ENCODE results near the gene UGT1A7. TPM values are rescaled to one million over a fixed set of nuclear protein-coding genes. Genes with fewer than 3 reads are reported as not detected.
"Not testable (repeated sequence)": the region's sequence is repeated elsewhere in the genome, so short reads cannot be mapped to it uniquely, and the experiment has no call there.

Gene UGT1A7
- total RNA-seq, 3 donors from 2014 or later (not counting 1 experiment from before 2014, with no cell fraction given) = not detected

DNA sequence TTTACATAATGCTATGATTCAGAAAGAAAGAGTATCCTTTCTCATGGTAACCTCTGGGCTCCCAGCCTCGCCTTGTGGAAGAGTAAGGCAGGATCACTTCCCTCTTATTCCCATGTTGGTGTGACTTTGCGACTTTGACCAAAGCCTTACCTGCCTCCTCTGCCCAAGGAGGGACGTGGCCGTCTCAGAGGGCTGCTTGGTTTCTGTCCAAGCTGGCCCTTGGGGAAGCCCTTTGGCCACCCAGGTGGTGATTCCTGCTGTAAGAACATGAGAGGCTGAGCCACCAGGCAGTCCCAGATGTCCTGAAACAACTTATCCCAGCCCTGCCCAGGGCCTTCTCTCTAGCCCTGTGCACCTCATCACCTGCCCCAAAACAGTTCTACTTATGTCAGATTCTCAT lies 17.0 kb downstream of the UGT1A7 start:
- Histone ChIP-seq H3K36me3 (ENCODE audit: control insufficient read depth, insufficient read depth, low read length) (no peaks in the 10 kb centered on the region), H3K27me3 (ENCODE audit: control insufficient read depth, insufficient read depth, low read length) (no peaks in the 10 kb centered on the region), H3K9me3 (ENCODE audit: control insufficient read depth, insufficient read depth, low read length) (no peaks in the 10 kb centered on the region), H3K27ac (ENCODE audit: low read length) (no peak overlapping the region), H3K4me1 (ENCODE audit: control insufficient read depth, insufficient read depth, low read length) (no peaks in the 10 kb centered on the region), H3K4me3 (ENCODE audit: low read length) (no peak overlapping the region)
- no peak overlapping the region for H3K4me3 Mint-ChIP-seq
- ATAC-seq (no peak), DNase-seq (no peak)
- H3K36me3 Mint-ChIP-seq = no peaks in the 10 kb centered on the region
- H3K27ac Mint-ChIP-seq = no peak overlapping the region
- no peaks in the 10 kb centered on the region for H3K9me3 Mint-ChIP-seq
- TF ChIP-seq, protein P1, sequence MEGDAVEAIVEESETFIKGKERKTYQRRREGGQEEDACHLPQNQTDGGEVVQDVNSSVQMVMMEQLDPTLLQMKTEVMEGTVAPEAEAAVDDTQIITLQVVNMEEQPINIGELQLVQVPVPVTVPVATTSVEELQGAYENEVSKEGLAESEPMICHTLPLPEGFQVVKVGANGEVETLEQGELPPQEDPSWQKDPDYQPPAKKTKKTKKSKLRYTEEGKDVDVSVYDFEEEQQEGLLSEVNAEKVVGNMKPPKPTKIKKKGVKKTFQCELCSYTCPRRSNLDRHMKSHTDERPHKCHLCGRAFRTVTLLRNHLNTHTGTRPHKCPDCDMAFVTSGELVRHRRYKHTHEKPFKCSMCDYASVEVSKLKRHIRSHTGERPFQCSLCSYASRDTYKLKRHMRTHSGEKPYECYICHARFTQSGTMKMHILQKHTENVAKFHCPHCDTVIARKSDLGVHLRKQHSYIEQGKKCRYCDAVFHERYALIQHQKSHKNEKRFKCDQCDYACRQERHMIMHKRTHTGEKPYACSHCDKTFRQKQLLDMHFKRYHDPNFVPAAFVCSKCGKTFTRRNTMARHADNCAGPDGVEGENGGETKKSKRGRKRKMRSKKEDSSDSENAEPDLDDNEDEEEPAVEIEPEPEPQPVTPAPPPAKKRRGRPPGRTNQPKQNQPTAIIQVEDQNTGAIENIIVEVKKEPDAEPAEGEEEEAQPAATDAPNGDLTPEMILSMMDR (IDR thresholded peaks at IDR 0.05) = no peak
- H3K27me3 Mint-ChIP-seq (ENCODE audit: low read depth in 2 of 2) = peaks cover 7 to 17% of the 10 kb centered on the region in 2 donors
- 97% methylated on average over 4 of the region's 4 CpGs for WGBS (ENCODE audit: insufficient coverage)
- no peaks in the 10 kb centered on the region for H3K4me1 Mint-ChIP-seq
- intact Hi-C loops (cut with micrococcal nuclease) = no loop called here

DNA sequence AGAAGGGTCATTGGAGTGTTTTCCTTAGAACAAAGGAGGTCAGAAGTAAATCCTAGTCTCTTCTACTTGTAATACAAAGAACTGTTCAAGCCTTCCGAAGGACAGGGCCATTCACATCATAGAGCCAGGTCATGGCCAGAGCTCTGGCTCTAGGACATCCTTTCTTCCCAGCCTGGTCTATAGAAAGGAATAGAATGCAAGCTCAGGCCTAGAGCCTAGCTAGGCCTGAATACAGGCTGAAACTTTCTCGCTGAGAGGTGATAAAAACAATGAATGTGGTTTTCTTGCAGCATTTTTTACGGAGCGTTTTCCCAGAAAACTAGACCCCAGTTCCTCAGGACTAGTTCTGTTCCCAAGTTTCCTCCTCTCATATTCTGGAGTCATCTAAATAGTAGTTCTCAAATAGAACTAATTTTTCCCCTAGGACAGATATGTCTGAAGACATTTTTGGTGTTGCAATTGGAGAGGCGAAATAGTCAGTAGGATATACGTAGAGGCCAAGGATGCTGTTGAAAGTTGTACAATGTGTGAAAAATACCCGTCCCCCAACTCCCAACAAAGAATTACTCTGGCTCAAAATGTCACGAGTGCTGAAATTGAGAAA lies 17.8 kb downstream of the UGT1A7 start:
- ATAC-seq (no peak), DNase-seq (no peak)
- no peak overlapping the region for H3K27ac ChIP-seq (ENCODE audit: low read length)
- H3K36me3 ChIP-seq (ENCODE audit: control insufficient read depth, insufficient read depth, low read length) = no peaks in the 10 kb centered on the region
- peaks cover 10 to 24% of the 10 kb centered on the region in 2 donors for H3K27me3 Mint-ChIP-seq (ENCODE audit: low read depth in 2 of 2)
- no peak overlapping the region for H3K4me3 ChIP-seq (ENCODE audit: low read length)
- no peaks in the 10 kb centered on the region for H3K27me3 ChIP-seq (ENCODE audit: control insufficient read depth, insufficient read depth, low read length)
- H3K27ac Mint-ChIP-seq = no peak overlapping the region
- no peaks in the 10 kb centered on the region for H3K4me1 Mint-ChIP-seq
- H3K4me1 ChIP-seq (ENCODE audit: control insufficient read depth, insufficient read depth, low read length) = no peaks in the 10 kb centered on the region
- H3K36me3 Mint-ChIP-seq = peaks cover 6% of the 10 kb centered on the region
- no peak overlapping the region for H3K4me3 Mint-ChIP-seq
- 94% methylated on average over 5 of the region's 8 CpGs for WGBS (ENCODE audit: insufficient coverage)
- H3K9me3 Mint-ChIP-seq = no peaks in the 10 kb centered on the region
- no peaks in the 10 kb centered on the region for H3K9me3 ChIP-seq (ENCODE audit: control insufficient read depth, insufficient read depth, low read length)
- TF ChIP-seq, protein P1 (IDR thresholded peaks at IDR 0.05) = no peak
- intact Hi-C loops (cut with micrococcal nuclease) = no loop called here

DNA sequence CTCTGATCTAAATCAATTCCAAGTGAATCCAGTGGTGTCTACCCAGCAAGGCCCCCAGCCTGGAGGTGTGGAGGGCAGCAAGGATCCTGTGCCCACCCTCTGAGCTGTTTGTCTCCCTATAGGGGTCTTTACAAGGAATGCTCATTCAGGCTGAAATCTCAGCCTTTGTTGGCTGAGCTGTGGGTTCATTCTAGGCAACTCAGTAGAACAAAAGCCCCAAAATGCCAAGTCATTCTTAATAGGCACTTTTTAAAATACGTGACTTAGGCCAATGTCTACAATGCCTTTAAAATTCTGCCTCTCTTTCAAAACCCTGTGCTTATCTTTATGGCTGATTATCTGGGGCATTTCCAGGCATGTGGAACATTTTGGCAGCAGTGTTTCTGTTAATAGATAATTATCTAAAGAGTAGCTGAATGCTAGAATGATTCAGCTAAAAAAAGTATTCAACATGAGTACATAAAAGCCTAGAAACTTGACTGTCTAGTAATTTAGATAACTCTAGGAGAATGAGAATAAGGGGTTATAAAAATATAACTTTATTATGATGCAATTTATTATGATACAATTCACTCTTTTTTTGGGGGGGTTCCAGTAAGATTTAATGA lies 18.4 kb downstream of the UGT1A7 start:
- no peak overlapping the region for H3K4me3 ChIP-seq (ENCODE audit: low read length)
- Mint-ChIP-seq H3K27ac (no peak overlapping the region), H3K9me3 (no peaks in the 10 kb centered on the region), H3K4me1 (no peaks in the 10 kb centered on the region), H3K36me3 (peaks cover 6% of the 10 kb centered on the region), H3K27me3 (ENCODE audit: low read depth in 2 of 2) (peaks cover 13 to 24% of the 10 kb centered on the region in 2 donors), H3K4me3 (no peak overlapping the region)
- H3K27ac ChIP-seq (ENCODE audit: low read length) = no peak overlapping the region
- TF ChIP-seq, protein P1 (IDR thresholded peaks at IDR 0.05) = no peak
- intact Hi-C loops (cut with micrococcal nuclease) = no loop called here
- peak in 1 of 3 donors; percentile 68 for ATAC-seq
- DNase-seq = no peak
- H3K27me3 ChIP-seq (ENCODE audit: control insufficient read depth, insufficient read depth, low read length) = no peaks in the 10 kb centered on the region
- no peaks in the 10 kb centered on the region for H3K9me3 ChIP-seq (ENCODE audit: control insufficient read depth, insufficient read depth, low read length)
- no peaks in the 10 kb centered on the region for H3K4me1 ChIP-seq (ENCODE audit: control insufficient read depth, insufficient read depth, low read length)
- H3K36me3 ChIP-seq (ENCODE audit: control insufficient read depth, insufficient read depth, low read length) = no peaks in the 10 kb centered on the region
- WGBS (ENCODE audit: insufficient coverage) = 67% methylated on average over 1 of the region's 1 CpG

DNA sequence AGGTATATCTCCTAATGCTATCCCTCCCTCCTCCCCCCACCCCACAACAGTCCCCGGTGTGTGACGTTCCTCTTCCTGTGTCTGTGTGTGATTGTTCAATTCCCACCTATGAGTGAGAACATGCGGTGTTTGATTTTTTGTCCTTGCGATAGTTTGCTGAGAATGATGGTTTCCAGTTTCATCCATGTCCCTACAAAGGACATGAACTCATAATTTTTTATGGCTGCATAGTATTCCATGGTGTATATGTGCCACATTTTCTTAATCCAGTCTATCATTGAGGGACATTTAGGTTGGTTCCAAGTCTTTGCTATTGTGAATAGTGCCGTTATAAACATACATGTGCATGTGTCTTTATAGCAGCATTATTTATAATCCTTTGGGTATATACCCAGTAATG lies 19.1 kb downstream of the UGT1A7 start:
- H3K4me3 ChIP-seq (ENCODE audit: low read length); H3K4me1 ChIP-seq (ENCODE audit: control insufficient read depth, insufficient read depth, low read length); intact Hi-C loops (cut with micrococcal nuclease); ATAC-seq; H3K27ac Mint-ChIP-seq; H3K27me3 ChIP-seq (ENCODE audit: control insufficient read depth, insufficient read depth, low read length); H3K4me3 Mint-ChIP-seq; H3K36me3 Mint-ChIP-seq; DNase-seq; H3K9me3 ChIP-seq (ENCODE audit: control insufficient read depth, insufficient read depth, low read length); H3K27ac ChIP-seq (ENCODE audit: low read length); H3K9me3 Mint-ChIP-seq; H3K36me3 ChIP-seq (ENCODE audit: control insufficient read depth, insufficient read depth, low read length); H3K4me1 Mint-ChIP-seq: not testable (repeated sequence)
- no CpG with 5 or more reads among the region's 5 CpGs for WGBS (ENCODE audit: insufficient coverage)
- H3K27me3 Mint-ChIP-seq (ENCODE audit: low read depth in 2 of 2) = peaks cover 13 to 20% of the 10 kb centered on the region in 2 donors
